ENCODE measurements around the gene TMC7.
"Not testable (repeated sequence)": the region's sequence is repeated elsewhere in the genome, so short reads cannot be mapped to it uniquely, and the experiment has no call there.

GRCh38 chr16:18994181-18994580 is 10.4 kb downstream of the TMC7 start:
- TF ChIP-seq, protein P1, sequence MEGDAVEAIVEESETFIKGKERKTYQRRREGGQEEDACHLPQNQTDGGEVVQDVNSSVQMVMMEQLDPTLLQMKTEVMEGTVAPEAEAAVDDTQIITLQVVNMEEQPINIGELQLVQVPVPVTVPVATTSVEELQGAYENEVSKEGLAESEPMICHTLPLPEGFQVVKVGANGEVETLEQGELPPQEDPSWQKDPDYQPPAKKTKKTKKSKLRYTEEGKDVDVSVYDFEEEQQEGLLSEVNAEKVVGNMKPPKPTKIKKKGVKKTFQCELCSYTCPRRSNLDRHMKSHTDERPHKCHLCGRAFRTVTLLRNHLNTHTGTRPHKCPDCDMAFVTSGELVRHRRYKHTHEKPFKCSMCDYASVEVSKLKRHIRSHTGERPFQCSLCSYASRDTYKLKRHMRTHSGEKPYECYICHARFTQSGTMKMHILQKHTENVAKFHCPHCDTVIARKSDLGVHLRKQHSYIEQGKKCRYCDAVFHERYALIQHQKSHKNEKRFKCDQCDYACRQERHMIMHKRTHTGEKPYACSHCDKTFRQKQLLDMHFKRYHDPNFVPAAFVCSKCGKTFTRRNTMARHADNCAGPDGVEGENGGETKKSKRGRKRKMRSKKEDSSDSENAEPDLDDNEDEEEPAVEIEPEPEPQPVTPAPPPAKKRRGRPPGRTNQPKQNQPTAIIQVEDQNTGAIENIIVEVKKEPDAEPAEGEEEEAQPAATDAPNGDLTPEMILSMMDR (IDR thresholded peaks at IDR 0.05; ENCODE audit: insufficient read depth, low read length), result not testable (repeated sequence)
- TF ChIP-seq POLR2AphosphoS5, GABPA (IDR thresholded peaks at IDR 0.05; ENCODE audit: low read depth): not testable (repeated sequence)
- TF ChIP-seq, protein P2, sequence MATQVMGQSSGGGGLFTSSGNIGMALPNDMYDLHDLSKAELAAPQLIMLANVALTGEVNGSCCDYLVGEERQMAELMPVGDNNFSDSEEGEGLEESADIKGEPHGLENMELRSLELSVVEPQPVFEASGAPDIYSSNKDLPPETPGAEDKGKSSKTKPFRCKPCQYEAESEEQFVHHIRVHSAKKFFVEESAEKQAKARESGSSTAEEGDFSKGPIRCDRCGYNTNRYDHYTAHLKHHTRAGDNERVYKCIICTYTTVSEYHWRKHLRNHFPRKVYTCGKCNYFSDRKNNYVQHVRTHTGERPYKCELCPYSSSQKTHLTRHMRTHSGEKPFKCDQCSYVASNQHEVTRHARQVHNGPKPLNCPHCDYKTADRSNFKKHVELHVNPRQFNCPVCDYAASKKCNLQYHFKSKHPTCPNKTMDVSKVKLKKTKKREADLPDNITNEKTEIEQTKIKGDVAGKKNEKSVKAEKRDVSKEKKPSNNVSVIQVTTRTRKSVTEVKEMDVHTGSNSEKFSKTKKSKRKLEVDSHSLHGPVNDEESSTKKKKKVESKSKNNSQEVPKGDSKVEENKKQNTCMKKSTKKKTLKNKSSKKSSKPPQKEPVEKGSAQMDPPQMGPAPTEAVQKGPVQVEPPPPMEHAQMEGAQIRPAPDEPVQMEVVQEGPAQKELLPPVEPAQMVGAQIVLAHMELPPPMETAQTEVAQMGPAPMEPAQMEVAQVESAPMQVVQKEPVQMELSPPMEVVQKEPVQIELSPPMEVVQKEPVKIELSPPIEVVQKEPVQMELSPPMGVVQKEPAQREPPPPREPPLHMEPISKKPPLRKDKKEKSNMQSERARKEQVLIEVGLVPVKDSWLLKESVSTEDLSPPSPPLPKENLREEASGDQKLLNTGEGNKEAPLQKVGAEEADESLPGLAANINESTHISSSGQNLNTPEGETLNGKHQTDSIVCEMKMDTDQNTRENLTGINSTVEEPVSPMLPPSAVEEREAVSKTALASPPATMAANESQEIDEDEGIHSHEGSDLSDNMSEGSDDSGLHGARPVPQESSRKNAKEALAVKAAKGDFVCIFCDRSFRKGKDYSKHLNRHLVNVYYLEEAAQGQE (IDR thresholded peaks at IDR 0.05; ENCODE audit: insufficient replicate concordance, low read depth), result not testable (repeated sequence)
